Activated naive CD8-positive, alpha-beta T cell (primary cell): Measurements from ENCODE around the gene MAP3K2.

Experiments
- H3K27ac Mint-ChIP-seq: one replicate; pipeline ENCODE4 v1.8.0; 2021; ENCODE audit warnings: mixed read lengths
- H3K27me3 Mint-ChIP-seq: one replicate; pipeline ENCODE4 v1.8.0; 2021; ENCODE audit warnings: mixed read lengths
- H3K36me3 Mint-ChIP-seq: one replicate; pipeline ENCODE4 v1.8.0; 2021; ENCODE audit warnings: mixed read lengths
- H3K4me1 Mint-ChIP-seq: one replicate; pipeline ENCODE4 v1.8.0; 2021; ENCODE audit warnings: low read depth, mixed read lengths
- H3K4me3 Mint-ChIP-seq: one replicate; pipeline ENCODE4 v1.8.0; 2021; ENCODE audit warnings: mild to moderate bottlenecking, mixed read lengths
- H3K9me3 Mint-ChIP-seq: one replicate; pipeline ENCODE4 v1.8.0; 2021; ENCODE audit warnings: low read depth, mixed read lengths

Gene MAP3K2

GRCh38 chr2:127403460-127403859 is 15.7 kb upstream of the MAP3K2 start:
- no peaks in the 10 kb centered on the region for H3K36me3 Mint-ChIP-seq
- H3K27me3 Mint-ChIP-seq, result no peaks in the 10 kb centered on the region
- H3K9me3 Mint-ChIP-seq, result no peaks in the 10 kb centered on the region
- H3K4me1 Mint-ChIP-seq, result peaks cover 6% of the 10 kb centered on the region
- no peak overlapping the region for H3K4me3 Mint-ChIP-seq
- no peak overlapping the region for H3K27ac Mint-ChIP-seq

- no peak overlapping the region for H3K4me3 Mint-ChIP-seq
- H3K4me1 Mint-ChIP-seq, result peaks cover 4% of the 10 kb centered on the region
- no peaks in the 10 kb centered on the region for H3K36me3 Mint-ChIP-seq
- no peaks in the 10 kb centered on the region for H3K9me3 Mint-ChIP-seq
- H3K27me3 Mint-ChIP-seq, result no peaks in the 10 kb centered on the region
- H3K27ac Mint-ChIP-seq, result no peak overlapping the region
Measured at GRCh38 chr2:127401757-127402695, 14.3 kb upstream of the MAP3K2 start.

- peaks cover 3% of the 10 kb centered on the region for H3K36me3 Mint-ChIP-seq
- no peak overlapping the region for H3K27ac Mint-ChIP-seq
- H3K9me3 Mint-ChIP-seq, result no peaks in the 10 kb centered on the region
- no peak overlapping the region for H3K4me3 Mint-ChIP-seq
- H3K4me1 Mint-ChIP-seq, result peaks cover 4% of the 10 kb centered on the region
- H3K27me3 Mint-ChIP-seq, result no peaks in the 10 kb centered on the region
Measured at GRCh38 chr2:127400897-127401756, 13.4 kb upstream of the MAP3K2 start.

- peaks cover 3% of the 10 kb centered on the region for H3K36me3 Mint-ChIP-seq
- H3K9me3 Mint-ChIP-seq, result no peaks in the 10 kb centered on the region
- no peaks in the 10 kb centered on the region for H3K27me3 Mint-ChIP-seq
- H3K27ac Mint-ChIP-seq, result no peak overlapping the region
- no peak overlapping the region for H3K4me3 Mint-ChIP-seq
- peaks cover 4% of the 10 kb centered on the region for H3K4me1 Mint-ChIP-seq
Measured at GRCh38 chr2:127400533-127400896, 12.7 kb upstream of the MAP3K2 start.

GRCh38 chr2:127398239-127398590 is 10.4 kb upstream of the MAP3K2 start:
- H3K27ac Mint-ChIP-seq, result no peak overlapping the region
- no peaks in the 10 kb centered on the region for H3K27me3 Mint-ChIP-seq

GRCh38 chr2:127397568-127398238 is 9.9 kb upstream of the MAP3K2 start:
- Mint-ChIP-seq H3K36me3 (peaks cover 5% of the 10 kb centered on the region), H3K4me3 (no peak overlapping the region), H3K4me1 (peaks cover 6% of the 10 kb centered on the region), H3K27me3 (no peaks in the 10 kb centered on the region), H3K9me3 (no peaks in the 10 kb centered on the region), H3K27ac (no peak overlapping the region)

More at GRCh38 chr2:127398239-127398590, 10.4 kb upstream of the MAP3K2 start:
- Mint-ChIP-seq H3K4me3 (no peak overlapping the region), H3K9me3 (no peaks in the 10 kb centered on the region), H3K4me1 (peaks cover 4% of the 10 kb centered on the region), H3K36me3 (peaks cover 5% of the 10 kb centered on the region)

GRCh38 chr2:127394492-127394891 is 6.7 kb upstream of the MAP3K2 start:
- H3K9me3 Mint-ChIP-seq, result no peaks in the 10 kb centered on the region

GRCh38 chr2:127392828-127393578 is 5.2 kb upstream of the MAP3K2 start:
- H3K27ac Mint-ChIP-seq, result peak overlapping the region; percentile 67
- peaks cover 7% of the 10 kb centered on the region for H3K36me3 Mint-ChIP-seq
- H3K4me3 Mint-ChIP-seq, result no peak overlapping the region
- peaks cover 33% of the 10 kb centered on the region for H3K4me1 Mint-ChIP-seq
- H3K9me3 Mint-ChIP-seq, result no peaks in the 10 kb centered on the region
- H3K27me3 Mint-ChIP-seq, result no peaks in the 10 kb centered on the region

More at GRCh38 chr2:127394492-127394891, 6.7 kb upstream of the MAP3K2 start:
- no peak overlapping the region for H3K27ac Mint-ChIP-seq
- peaks cover 7% of the 10 kb centered on the region for H3K36me3 Mint-ChIP-seq
- H3K4me3 Mint-ChIP-seq, result no peak overlapping the region
- peaks cover 24% of the 10 kb centered on the region for H3K4me1 Mint-ChIP-seq
- no peaks in the 10 kb centered on the region for H3K27me3 Mint-ChIP-seq

- Mint-ChIP-seq H3K27me3 (no peaks in the 10 kb centered on the region), H3K4me3 (no peak overlapping the region), H3K4me1 (peaks cover 33% of the 10 kb centered on the region), H3K27ac (peak overlapping the region; percentile 69), H3K9me3 (no peaks in the 10 kb centered on the region), H3K36me3 (peaks cover 7% of the 10 kb centered on the region)
Measured at GRCh38 chr2:127392133-127392827, 4.5 kb upstream of the MAP3K2 start.

GRCh38 chr2:127389778-127390435 is 2.1 kb upstream of the MAP3K2 start:
- peaks cover 4% of the 10 kb centered on the region for H3K36me3 Mint-ChIP-seq
- H3K27me3 Mint-ChIP-seq, result no peaks in the 10 kb centered on the region
- peak overlapping the region; percentile 88 for H3K4me3 Mint-ChIP-seq
- peak overlapping the region; percentile 92 for H3K27ac Mint-ChIP-seq
- peaks cover 54% of the 10 kb centered on the region for H3K4me1 Mint-ChIP-seq
- H3K9me3 Mint-ChIP-seq, result no peaks in the 10 kb centered on the region

- no peaks in the 10 kb centered on the region for H3K9me3 Mint-ChIP-seq
- H3K4me3 Mint-ChIP-seq, result peak overlapping the region; percentile 88
- H3K4me1 Mint-ChIP-seq, result peaks cover 63% of the 10 kb centered on the region
- H3K36me3 Mint-ChIP-seq, result peaks cover 7% of the 10 kb centered on the region
- peak overlapping the region; percentile 97 for H3K27ac Mint-ChIP-seq
- no peaks in the 10 kb centered on the region for H3K27me3 Mint-ChIP-seq
Measured at GRCh38 chr2:127388423-127389164, 819 bp upstream of the MAP3K2 start.

GRCh38 chr2:127386764-127387654 is 766 bp downstream of the MAP3K2 start:
- peaks cover 69% of the 10 kb centered on the region for H3K4me1 Mint-ChIP-seq
- peak overlapping the region; percentile 83 for H3K27ac Mint-ChIP-seq
- no peaks in the 10 kb centered on the region for H3K27me3 Mint-ChIP-seq
- peaks cover 7% of the 10 kb centered on the region for H3K36me3 Mint-ChIP-seq
- no peaks in the 10 kb centered on the region for H3K9me3 Mint-ChIP-seq
- H3K4me3 Mint-ChIP-seq, result peak overlapping the region; percentile 94
